BJ (cell line): ENCODE data around the gene OR51E2. TPM values are rescaled to one million over a fixed set of nuclear protein-coding genes. Genes with fewer than 3 reads are reported as not detected.

Source experiments
- CTCF ChIA-PET: fragments of 350-600 bp; formaldehyde crosslinking; extraction: SDS; loops from one replicate; lab custom pipeline; 2021; ENCODE audit warnings: antibody characterized with exemption, inconsistent platforms; lab: Yijun Ruan, JAX
- POLR2A ChIA-PET: fragments of 300-600 bp; sonication (Branson Sonifier 250); formaldehyde crosslinking; extraction: SDS; loops from one replicate; lab custom pipeline; 2021; ENCODE audit warnings: antibody characterized with exemption; lab: Charles Lee
- DNase-seq: peaks from one replicate; pipeline ENCODE4 v3.0.0-alpha.2; 2011; ENCODE audit warnings: low read depth
- H3K27me3 ChIP-seq: 2 replicates; pipeline ENCODE4 v1.6.0; 2011; ENCODE audit warnings: low read length; ENCODE audit not compliant: control insufficient read depth, insufficient read depth
- H3K36me3 ChIP-seq: 2 replicates; pipeline ENCODE4 v1.5.1; 2011; ENCODE audit warnings: low read length; ENCODE audit not compliant: control insufficient read depth, insufficient read depth
- H3K4me3 ChIP-seq: 2 replicates; pipeline ENCODE4 v1.5.1; 2011; ENCODE audit warnings: low read depth, mild to moderate bottlenecking, control low read depth, low read length
- CTCF ChIP-seq: IDR thresholded peaks from 2 replicates; pipeline ENCODE4 v1.5.1; 2011; ENCODE audit warnings: low read depth, mild to moderate bottlenecking, control low read depth, inconsistent platforms, low read length, moderate library complexity; ENCODE audit not compliant: insufficient read depth
- polyA plus RNA-seq: library from polyadenylated mRNA; depleted of rRNA; stranded (reverse); fragments of >200 nt; gene quantifications from 2 replicates; pipeline ENCODE4 v1.2.3, GENCODE V29; 2011

The OR51E2 gene
- polyA plus RNA-seq, 1 experiment = not detected

- POLR2A ChIA-PET = no interaction called here
- no peak for TF ChIP-seq CTCF
These were observed 15.6 kb upstream of the OR51E2 start for GRCh38 chr11:4713241-4713640.

GRCh38 chr11:4704790-4705334 lies 7.2 kb upstream of the OR51E2 start:
- no peaks in the 10 kb centered on the region for H3K36me3 ChIP-seq
- H3K4me3 ChIP-seq = no peak overlapping the region
- ChIA-PET CTCF (interaction anchor here (1.1 to 1.5 kb wide), 2 partner anchors 13 to 67 kb away, joined by 3 read pairs; partner anchors contain the start of gene OR51D1), POLR2A (no interaction called here)
- H3K27me3 ChIP-seq = no peaks in the 10 kb centered on the region
- no peak for TF ChIP-seq CTCF
- DNase-seq = no peak

More at GRCh38 chr11:4713241-4713640, 15.6 kb upstream of the OR51E2 start:
- no peak overlapping the region for H3K4me3 ChIP-seq
- CTCF ChIA-PET = interaction anchor here (0.9 kb wide), 1 partner anchor 16 kb away, joined by 3 read pairs; no protein-coding TSS in a partner anchor
- DNase-seq = no peak
- H3K27me3 ChIP-seq = no peaks in the 10 kb centered on the region
- H3K36me3 ChIP-seq = no peaks in the 10 kb centered on the region

GRCh38 chr11:4704054-4704789 lies 6.6 kb upstream of the OR51E2 start, which contains the start of gene MMP26:
Gene MMP26 (plus strand): TSS chr11:4704784.
- CTCF ChIA-PET = interaction anchor here (1.1 to 1.5 kb wide), 2 partner anchors 14 to 67 kb away, joined by 3 read pairs; partner anchors contain the start of gene OR51D1
- POLR2A ChIA-PET = no interaction called here
- Histone ChIP-seq H3K36me3 (no peaks in the 10 kb centered on the region), H3K4me3 (no peak within 1 kb of the TSS), H3K27me3 (no peaks in the 10 kb centered on the region)
- DNase-seq = no peak
- TF ChIP-seq CTCF = no peak

GRCh38 chr11:4700436-4700820 lies 2.8 kb upstream of the OR51E2 start:
- CTCF ChIA-PET = no interaction called here
- POLR2A ChIA-PET = no interaction called here
- no peaks in the 10 kb centered on the region for H3K36me3 ChIP-seq
- H3K27me3 ChIP-seq = no peaks in the 10 kb centered on the region
- no peak for TF ChIP-seq CTCF
- no peak for DNase-seq
- H3K4me3 ChIP-seq = no peak overlapping the region

GRCh38 chr11:4699697-4700435 lies 2.2 kb upstream of the OR51E2 start:
- no peak for TF ChIP-seq CTCF
- POLR2A ChIA-PET = no interaction called here
- Histone ChIP-seq H3K36me3 (no peaks in the 10 kb centered on the region), H3K27me3 (no peaks in the 10 kb centered on the region), H3K4me3 (no peak overlapping the region)
- no peak for DNase-seq
- CTCF ChIA-PET = no interaction called here
